Right ventricle myocardium superior (tissue), 1 donor: Measurements from ENCODE around the gene SRMS. TPM values are rescaled to one million over a fixed set of nuclear protein-coding genes. Genes with fewer than 3 reads are reported as not detected.

Experiments used
- ATAC-seq: fragments of 200-7000 bp; cut with Tn5 transposase; one replicate; pipeline ENCODE4 v1.9.1; 2020; ENCODE audit warnings: mild to moderate bottlenecking; ENCODE audit not compliant: poor library complexity
- DNase-seq: peaks from one replicate; pipeline ENCODE4 v3.0.0-alpha.2; 2020
- intact Hi-C: fragments of 100-400 bp; cut with DNase I; formaldehyde crosslinking; loops from one replicate; pipeline ENCODE4 v1.11.2; 2022
- total RNA-seq: library from RNA; stranded (reverse); fragmentation: NEBNext Ultra II Directional; extraction: Animal tissue kit (Norgen Biotek cat#: 25700); gene quantifications from one replicate; pipeline ENCODE4 v1.2.1, GENCODE V29; 2021
- donor health status: DM: no; HTN: yes; CAD: no; lungs with severe emphysema.

The SRMS gene
- total RNA-seq, 1 donor from 2014 or later: not detected

DNA sequence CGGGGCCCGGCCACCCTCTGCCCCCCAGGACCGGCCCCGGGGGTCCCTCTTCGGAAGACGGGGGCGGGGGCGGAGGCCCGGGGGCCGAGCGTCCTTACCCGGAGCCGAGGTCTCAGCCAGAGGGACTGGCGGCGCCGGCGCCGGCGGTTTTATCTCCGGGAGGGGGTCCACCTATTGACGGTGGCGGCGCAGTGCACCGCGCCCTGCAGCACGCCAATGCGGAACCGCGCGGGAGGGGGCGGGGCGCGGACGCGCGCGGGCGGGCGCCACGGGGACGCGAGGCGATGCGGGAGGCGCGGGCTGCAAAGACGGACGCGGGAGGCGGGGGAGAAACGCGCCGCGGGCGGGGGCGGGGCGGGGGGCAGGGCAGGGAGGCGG lies 48.6 kb downstream of the SRMS start, which contains the start of gene EEF1A2:
Gene EEF1A2, minus strand, starts transcription at position 124 of the 378 bp plus-strand sequence. CDS start 1,320 bp downstream, outside the sequence.
- ATAC-seq: peak; percentile 15
- intact Hi-C loops: no loop called here
- peak; percentile 76 for DNase-seq

DNA sequence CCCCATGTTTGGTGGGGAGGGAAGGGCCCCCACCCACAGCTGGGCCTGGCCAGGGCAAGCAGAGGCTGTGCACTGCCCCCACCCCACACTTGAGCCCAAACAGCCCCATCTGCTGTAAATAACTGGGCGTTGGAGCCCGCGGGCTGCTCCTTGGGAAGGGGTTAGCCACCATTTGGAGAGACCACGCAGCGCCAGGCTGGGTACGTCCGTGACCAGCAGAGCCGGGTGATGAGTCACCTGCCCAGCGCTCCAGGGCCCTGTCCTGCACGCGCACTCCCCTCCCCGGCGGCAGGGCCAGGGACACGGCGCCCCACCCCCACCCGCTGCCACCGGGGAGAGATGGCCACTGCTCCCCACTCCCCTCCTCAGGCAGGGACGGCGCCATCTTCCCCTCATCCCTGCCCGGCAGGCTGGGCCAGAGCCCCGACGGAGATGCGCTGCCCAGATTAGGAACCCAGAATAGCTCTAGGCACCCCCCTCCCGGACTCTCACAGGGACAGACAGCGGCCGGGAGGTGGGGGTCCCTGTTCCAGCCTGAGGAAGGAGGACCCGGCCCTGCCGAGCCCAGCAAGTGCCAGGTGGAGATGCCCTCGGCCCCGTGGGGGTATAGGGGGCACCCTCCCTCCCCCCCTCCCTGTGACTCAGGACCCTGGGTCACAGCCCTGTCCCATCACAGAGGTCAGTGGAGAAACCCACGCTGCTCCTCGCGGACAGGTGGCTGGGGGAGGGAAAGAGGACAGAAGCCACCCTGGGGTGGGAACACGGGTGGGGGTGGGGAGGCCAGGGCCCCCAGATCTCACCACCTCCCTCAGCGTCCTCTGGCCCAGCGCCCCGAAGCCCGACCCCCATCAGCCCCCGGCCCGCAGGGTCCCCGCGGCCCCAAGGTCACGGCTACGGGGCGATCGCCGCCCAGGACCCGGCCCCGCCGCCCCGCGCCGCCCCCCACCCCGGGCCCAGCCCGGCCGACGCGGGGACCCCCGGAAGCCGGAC lies 49.3 kb downstream of the SRMS start:
- DNase-seq (peak; percentile 75), ATAC-seq (peak; percentile 44)
- intact Hi-C loops: no loop called here

DNA sequence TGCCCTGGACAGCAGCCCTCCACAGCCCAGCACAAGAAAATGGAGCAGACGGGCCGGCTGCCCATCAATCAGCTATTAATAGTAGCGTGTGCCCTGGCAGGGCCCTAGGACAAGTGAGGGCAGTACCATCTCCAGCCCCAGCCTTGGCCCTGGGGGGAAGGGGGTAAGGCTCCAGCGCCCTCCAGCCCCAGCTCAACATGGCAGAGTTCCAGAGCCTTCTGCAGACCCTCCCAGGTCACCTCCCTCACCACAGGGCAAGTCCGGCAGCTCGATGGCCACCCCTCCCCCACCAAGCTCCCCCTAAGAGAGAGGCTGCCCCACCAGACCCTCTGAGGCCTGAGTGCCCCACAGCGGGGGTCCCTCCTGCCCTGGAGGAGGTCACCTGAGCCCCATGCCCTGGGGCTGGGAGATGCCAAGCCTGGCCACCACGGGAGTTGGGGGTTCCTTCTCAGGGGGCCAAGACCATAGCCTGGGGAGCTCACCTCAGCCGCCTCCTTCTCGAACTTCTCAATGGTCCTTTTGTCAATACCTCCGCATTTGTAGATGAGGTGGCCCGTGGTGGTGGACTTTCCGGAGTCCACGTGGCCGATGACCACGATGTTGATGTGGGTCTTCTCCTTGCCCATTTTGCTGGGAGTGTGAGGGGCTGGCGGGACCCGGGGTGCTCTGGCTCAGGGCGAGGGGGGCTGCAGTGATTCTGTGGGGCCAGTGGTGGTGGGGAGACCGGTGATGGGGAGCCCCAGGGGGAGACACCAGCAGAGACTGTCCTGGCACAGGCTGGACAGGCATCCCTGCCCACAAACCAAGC lies 50.2 kb downstream of the SRMS start:
- DNase-seq (peak; percentile 76), ATAC-seq (peak; percentile 61)
- intact Hi-C loops: no loop called here

DNA sequence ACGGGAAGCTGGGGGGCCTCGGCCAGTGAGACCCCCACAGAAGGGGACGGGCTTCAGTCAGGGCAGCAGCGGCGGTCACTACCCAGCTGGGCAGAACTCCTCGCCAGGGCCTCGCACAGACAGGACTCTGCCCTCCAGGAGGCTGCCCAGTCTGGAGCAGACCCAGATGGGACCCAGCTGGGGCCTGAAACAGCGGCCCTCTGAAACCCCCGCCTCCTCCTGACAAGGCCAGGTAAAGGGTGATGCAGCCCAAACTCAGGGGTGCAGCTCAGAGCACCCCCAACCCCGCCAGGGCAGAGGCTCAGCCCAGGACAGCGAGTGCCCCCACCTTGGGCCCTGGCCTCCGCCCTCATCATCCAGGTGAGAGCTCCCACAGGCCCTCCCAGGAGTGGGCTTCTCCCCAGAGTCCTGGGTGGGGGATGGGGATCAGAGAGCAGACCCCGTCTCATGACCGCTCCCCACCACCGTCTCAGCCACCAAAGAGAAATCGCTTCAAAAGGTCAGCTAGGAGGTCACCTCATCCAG lies 50.9 kb downstream of the SRMS start:
- ATAC-seq (no peak), DNase-seq (peak; percentile 37)
- intact Hi-C loops: no loop called here

DNA sequence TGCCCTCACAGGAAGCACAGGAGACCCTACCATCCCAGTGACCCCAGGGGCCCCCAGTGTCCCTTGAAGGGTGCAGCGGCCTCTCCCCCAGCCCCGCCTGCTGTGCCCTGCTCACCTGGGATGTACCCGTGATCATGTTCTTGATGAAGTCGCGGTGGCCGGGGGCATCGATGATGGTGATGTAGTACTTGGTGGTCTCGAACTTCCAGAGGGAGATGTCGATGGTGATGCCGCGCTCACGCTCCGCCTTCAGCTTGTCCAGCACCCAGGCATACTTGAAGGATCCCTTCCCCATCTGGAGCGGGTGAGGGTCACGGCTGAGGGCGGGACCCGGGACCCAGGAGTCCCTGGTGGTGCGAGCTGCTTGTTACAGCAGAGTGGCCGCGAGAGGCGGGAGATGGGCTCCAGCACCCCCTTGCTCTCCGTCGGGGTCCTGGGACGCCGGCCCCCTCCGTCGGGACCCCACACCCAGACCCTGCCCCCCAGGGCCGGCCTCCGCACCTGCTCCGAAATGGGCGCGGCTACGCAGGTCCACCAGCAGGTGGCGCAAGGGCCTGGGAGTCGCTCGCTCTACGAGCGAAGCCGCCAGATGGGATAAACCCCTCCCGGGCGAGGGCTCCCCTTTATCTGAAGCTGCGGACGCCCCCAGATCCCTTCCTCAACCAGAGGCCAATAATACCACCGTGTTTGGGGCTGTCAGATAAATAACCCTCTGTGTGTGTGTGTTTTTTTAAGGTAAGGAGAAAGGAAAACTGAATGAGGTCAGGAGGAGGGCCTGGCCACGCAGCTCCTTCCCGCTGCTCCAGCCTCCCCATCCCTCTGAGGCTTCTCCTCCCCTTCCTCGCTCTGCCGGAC lies 51.6 kb downstream of the SRMS start:
- DNase-seq (peak; percentile 79), ATAC-seq (peak; percentile 46)
- intact Hi-C loops: no loop called here

DNA sequence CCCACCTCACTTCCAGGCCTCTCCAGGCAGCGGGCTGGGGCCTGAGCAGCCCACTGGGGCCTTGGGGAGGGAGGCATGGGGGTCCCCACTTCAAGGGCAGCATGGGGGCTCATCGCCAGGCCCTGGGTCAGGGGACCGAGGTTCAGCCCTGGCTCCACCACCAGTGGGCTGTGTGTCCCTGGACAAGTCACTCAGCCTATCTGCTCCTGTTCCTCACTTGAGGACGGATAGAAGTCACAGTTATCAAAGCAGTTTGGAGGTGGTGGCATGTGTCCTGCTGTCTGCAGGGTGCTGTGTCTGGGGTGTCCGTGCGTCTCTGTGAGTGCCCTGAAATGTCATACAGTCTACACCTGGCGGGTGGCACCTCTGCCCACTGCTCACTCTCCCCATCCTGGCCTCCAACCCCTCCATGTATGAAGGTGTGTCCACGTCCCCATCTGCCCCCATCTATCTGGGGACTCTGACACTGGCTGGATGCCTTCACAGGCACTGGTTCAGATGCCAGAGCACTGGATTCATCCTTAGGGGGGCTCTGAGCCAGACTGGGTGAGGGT lies 52.3 kb downstream of the SRMS start:
- ATAC-seq (no peak), DNase-seq (peak; percentile 20)
- intact Hi-C loops: no loop called here

DNA sequence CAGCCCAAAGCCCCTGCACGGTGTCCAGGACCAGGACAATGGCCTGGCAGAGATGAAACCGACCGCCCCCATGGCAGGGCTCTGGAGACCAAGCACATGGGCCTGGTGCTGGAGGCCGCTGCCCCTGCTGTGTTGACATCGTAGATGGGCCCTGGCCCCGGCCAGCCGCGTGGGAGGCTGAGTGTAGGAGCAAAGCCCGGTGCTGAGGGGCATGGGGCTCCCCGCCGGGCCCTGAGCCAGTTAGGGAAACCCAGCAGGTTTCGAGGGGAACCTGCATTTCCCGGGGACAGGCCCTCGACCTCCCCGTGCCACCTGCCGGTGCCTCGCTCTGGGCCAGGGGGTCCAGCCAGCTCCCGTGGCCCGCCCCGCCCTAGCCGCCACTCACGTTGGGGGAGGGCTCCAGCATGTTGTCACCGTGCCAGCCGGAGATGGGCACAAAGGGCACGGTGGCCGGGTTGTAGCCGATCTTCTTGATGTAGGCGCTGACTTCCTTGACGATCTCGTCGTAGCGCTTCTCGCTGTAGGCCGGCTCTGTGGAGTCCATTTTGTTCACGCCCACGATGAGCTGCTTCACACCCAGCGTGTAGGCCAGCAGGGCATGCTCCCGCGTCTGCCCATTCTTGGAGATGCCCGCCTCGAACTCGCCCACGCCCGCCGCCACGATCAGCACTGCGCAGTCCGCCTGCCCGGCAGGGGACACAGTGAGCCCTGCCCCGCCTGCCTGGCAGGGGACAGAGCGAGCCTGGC lies 53.0 kb downstream of the SRMS start:
- ATAC-seq: no peak
- DNase-seq: peak; percentile 36
- intact Hi-C loops: no loop called here

DNA sequence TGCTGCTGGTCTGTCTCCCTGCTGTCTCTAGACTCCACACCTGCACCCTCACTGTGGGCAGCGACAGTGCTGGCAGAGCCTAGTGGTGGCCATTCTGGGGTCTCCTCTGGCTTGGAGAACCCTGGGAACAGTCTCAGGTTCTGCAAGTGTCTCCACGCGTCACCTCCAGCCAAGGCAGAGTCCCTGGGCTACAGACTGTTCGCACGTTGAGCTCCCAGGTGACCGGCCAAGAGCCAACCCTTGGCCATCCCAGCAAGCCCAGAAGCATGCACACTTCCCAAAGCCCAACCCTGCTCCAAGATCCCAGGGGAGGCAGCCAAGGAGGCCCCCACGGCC lies 53.5 kb downstream of the SRMS start:
- ATAC-seq (no peak), DNase-seq (no peak)
- intact Hi-C loops: no loop called here

DNA sequence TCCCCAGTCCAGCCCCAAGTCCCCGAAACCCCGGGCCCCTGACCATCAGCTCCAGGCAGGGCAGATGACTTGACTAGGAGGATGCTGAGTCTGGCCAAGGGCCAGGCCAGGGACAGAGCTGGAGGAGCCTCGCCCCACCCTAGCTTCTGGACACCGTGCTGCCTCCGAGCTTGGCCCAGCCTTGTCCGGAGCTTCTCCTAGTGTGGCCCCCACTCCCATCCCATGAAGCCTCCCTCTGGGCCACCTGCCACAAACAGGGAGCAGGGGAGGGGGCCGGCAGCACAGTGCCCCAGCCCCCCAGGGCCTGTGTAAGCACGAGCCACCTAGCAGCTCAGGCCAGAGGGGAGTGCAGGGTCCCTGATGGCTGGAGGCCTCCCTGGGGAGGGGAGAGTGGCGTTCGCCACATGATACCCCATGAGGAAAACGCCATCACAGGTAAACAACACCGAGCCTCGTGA lies 54.0 kb downstream of the SRMS start:
- DNase-seq: peak; percentile 36
- ATAC-seq: no peak
- intact Hi-C loops: no loop called here

DNA sequence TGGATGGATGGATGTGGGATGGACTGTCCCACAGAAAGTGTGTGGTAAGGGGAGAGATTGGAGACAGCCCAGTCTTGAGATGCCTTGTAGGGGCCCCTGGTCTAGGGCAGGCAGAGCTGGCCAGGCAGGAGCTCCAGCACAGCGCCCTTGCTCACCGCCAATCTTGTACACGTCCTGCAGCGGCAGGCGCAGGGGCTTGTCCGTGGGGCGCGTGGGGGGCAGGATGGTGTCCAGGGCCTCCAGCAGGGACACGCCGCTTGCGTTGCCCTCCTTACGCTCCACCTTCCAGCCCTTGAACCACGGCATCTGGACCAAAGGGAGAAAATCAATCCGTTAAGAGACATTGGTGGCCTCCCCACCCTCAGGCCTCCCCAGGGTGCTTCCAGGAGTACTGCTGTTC lies 54.6 kb downstream of the SRMS start:
- DNase-seq (peak; percentile 29), ATAC-seq (no peak)
- intact Hi-C loops: no loop called here

DNA sequence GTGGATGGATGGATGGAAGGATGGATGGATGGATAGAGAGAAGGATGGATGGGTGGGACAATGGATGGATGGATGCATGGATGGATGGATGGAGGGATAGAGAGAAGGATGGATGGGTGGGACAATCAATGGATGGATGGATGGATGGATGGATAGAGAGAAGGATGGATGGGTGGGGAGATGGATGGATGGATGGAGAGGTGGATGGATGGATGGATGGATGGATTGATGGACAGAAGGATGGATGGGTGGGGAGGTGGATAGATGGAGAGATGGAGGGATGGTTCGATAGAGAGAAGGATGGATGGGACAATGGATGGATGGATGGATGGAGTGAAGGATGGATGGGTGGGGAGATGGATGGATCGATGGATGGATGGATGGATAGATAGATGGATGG lies 55.0 kb downstream of the SRMS start:
- ATAC-seq: no peak
- intact Hi-C loops: no loop called here
- DNase-seq: no peak

DNA sequence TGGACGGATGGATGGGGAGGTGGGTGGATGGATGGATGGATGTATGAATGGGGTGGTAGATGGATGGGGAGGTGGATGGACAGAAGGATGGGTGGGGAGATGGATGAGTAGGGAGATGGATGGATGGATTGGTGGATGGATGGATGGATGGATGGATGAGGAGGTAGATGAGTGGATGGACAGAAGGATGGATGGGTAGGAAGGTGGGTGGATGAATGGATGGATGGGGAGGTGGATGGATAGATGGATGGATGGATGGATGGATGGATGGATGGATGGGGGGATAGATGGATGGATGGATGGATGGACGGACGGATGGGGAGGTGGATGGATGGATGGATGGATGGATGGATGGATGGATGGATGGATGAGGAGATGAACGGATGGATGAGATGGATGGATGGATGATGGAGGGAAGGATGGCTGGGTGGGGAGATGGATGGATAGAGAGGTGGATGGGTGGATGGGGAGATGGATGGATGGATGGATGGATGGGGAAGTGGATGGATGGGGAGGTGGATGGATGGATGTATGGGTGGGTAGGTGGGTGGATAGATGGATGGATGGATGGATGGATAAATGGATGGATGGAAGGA lies 55.8 kb downstream of the SRMS start:
- no peak for DNase-seq

DNA sequence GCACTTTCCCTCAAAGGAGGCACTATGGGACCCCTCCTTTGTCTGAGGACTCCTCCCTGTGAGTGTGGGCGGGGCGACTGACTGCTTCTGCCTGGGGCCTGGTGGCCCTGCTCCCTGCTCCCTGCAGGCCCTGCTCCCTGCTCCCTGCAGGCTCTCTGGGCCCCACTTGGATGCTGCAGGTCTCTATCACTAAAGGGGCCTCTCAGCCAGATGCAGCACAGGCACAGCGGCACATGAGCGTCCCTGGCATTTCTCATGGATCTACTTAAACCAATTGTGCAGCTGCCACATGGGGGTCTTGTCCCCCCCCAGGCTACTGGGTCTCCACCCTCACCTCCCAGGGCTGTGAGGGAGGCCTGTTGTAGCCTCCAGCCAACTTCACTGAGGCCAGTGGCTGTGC lies 56.5 kb downstream of the SRMS start:
- DNase-seq (no peak), ATAC-seq (no peak)
- intact Hi-C loops: no loop called here

More for the DNA sequence above, 55.8 kb downstream of the SRMS start:
- no peak for ATAC-seq
- intact Hi-C loops: no loop called here
